Measurements from ENCODE around the gene KATNB1.

The KATNB1 gene

GRCh38 chr16:57726433-57726947 lies 9.1 kb upstream of the KATNB1 start:
- no CpG with 5 or more reads among the region's 7 CpGs for WGBS (ENCODE audit: extremely low coverage, insufficient coverage, insufficient read length)
- Histone ChIP-seq H2BK12ac (ENCODE audit: low read length) (no peak overlapping the region), H2AK5ac (ENCODE audit: low read length) (no peak overlapping the region), H3K9ac (ENCODE audit: low read length) (no peak overlapping the region), H3K18ac (ENCODE audit: low read length) (no peak overlapping the region), H4K8ac (ENCODE audit: low read depth, low read length) (no peak overlapping the region), H4K12ac (ENCODE audit: low read depth, low read length) (no peak overlapping the region), H3K79me1 (ENCODE audit: low read length) (no peaks in the 10 kb centered on the region), H3K4me2 (ENCODE audit: low read length) (no peak overlapping the region), H3K4me1 (ENCODE audit: control insufficient read depth in 1 of 2, insufficient read depth in 2 of 2, low read length in 2 of 2) (no peaks in the 10 kb centered on the region), H3K14ac (ENCODE audit: low read length) (no peak overlapping the region), H2BK5ac (ENCODE audit: low read depth, low read length, poor library complexity) (no peak overlapping the region), H4K91ac (ENCODE audit: low read depth, low read length) (no peak overlapping the region), H3K27ac (ENCODE audit: low read depth, low read length) (no peak overlapping the region), H3K36me3 (ENCODE audit: control insufficient read depth in 1 of 2, insufficient read depth in 2 of 2, low read length in 2 of 2) (no peaks in the 10 kb centered on the region), H3K4ac (ENCODE audit: low read depth, low read length) (no peak overlapping the region), H2AFZ (ENCODE audit: insufficient read depth, low read length, poor library complexity) (no peak overlapping the region), H3K9me3 (ENCODE audit: insufficient read depth, low read depth, low read length) (peaks cover 4% of the 10 kb centered on the region), H3K4me3 (ENCODE audit: low read depth, low read length) (no peak overlapping the region), H3K79me2 (ENCODE audit: control insufficient read depth, insufficient read depth, low read length, poor library complexity) (no peaks in the 10 kb centered on the region), H2BK120ac (ENCODE audit: insufficient read depth, low read length, poor library complexity) (no peak overlapping the region), H3K27me3 (ENCODE audit: insufficient read depth, low read length) (no peaks in the 10 kb centered on the region), H3K23ac (ENCODE audit: low read length) (no peak overlapping the region)
- DNase-seq: no peak

- DNase-seq: no peak
- H2BK120ac ChIP-seq (ENCODE audit: insufficient read depth, low read length, poor library complexity): no peak overlapping the region
- H2BK12ac ChIP-seq (ENCODE audit: low read length): no peak overlapping the region
- no peak overlapping the region for H3K14ac ChIP-seq (ENCODE audit: low read length)
- H3K36me3 ChIP-seq (ENCODE audit: control insufficient read depth in 1 of 2, insufficient read depth in 2 of 2, low read length in 2 of 2): no peaks in the 10 kb centered on the region
- no peak overlapping the region for H3K27ac ChIP-seq (ENCODE audit: low read depth, low read length)
- no peaks in the 10 kb centered on the region for H3K27me3 ChIP-seq (ENCODE audit: insufficient read depth, low read length)
- no peak overlapping the region for H3K23ac ChIP-seq (ENCODE audit: low read length)
- no peak overlapping the region for H4K91ac ChIP-seq (ENCODE audit: low read depth, low read length)
- WGBS (ENCODE audit: extremely low coverage, insufficient coverage, insufficient read length): no CpG with 5 or more reads among the region's 4 CpGs
- no peak overlapping the region for H3K18ac ChIP-seq (ENCODE audit: low read length)
- no peak overlapping the region for H3K4me3 ChIP-seq (ENCODE audit: low read depth, low read length)
- H2AK5ac ChIP-seq (ENCODE audit: low read length): no peak overlapping the region
- peaks cover 4% of the 10 kb centered on the region for H3K9me3 ChIP-seq (ENCODE audit: insufficient read depth, low read depth, low read length)
- H3K4me2 ChIP-seq (ENCODE audit: low read length): no peak overlapping the region
- H4K12ac ChIP-seq (ENCODE audit: low read depth, low read length): no peak overlapping the region
- no peak overlapping the region for H2BK5ac ChIP-seq (ENCODE audit: low read depth, low read length, poor library complexity)
- no peaks in the 10 kb centered on the region for H3K79me2 ChIP-seq (ENCODE audit: control insufficient read depth, insufficient read depth, low read length, poor library complexity)
- no peak overlapping the region for H2AFZ ChIP-seq (ENCODE audit: insufficient read depth, low read length, poor library complexity)
- H3K79me1 ChIP-seq (ENCODE audit: low read length): no peaks in the 10 kb centered on the region
- H3K4me1 ChIP-seq (ENCODE audit: control insufficient read depth in 1 of 2, insufficient read depth in 2 of 2, low read length in 2 of 2): no peaks in the 10 kb centered on the region
- H3K4ac ChIP-seq (ENCODE audit: low read depth, low read length): no peak overlapping the region
- H3K9ac ChIP-seq (ENCODE audit: low read length): no peak overlapping the region
- H4K8ac ChIP-seq (ENCODE audit: low read depth, low read length): no peak overlapping the region
These were observed 8.0 kb upstream of the KATNB1 start for GRCh38 chr16:57727610-57728009.

DNA sequence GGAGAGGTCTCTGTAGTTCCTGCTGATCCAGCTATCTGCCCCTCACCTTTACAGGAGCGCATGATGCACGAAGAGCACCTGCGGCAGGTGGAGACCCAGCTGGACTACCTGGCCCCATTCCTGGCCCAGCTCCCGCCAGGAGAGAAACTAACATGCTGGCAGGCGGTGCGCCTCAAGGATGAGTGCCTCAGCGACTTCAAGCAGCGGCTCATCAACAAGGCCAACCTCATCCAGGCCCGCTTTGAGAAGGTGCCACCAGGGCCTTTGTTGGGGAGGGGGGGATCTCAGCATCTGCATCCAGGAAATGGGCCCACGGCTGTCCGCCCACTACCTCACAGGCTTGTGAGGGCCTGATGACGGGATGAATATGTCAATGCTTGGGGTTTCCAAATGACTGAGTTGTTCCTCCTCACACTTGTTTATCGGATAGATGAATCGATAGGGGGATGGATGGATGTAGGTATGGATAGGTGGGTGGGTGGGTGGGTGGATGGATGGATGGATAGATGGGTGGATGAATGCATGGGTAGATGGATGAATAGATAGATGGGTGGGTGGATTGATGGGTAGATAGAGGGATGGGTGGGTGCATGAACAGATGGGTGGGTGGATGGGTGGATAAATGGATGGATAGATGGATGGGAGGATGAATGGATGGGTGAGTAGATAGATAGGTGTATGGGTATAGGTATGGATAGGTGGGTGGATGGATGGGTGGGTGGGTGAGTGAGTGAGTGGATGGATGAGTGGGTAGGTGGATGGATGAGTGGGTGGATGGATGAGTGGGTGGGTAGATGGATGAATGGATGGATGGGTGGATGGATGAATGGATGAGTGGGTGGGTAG lies 7.0 kb upstream of the KATNB1 start:
- no peak overlapping the region for H3K4ac ChIP-seq (ENCODE audit: low read depth, low read length)

DNA sequence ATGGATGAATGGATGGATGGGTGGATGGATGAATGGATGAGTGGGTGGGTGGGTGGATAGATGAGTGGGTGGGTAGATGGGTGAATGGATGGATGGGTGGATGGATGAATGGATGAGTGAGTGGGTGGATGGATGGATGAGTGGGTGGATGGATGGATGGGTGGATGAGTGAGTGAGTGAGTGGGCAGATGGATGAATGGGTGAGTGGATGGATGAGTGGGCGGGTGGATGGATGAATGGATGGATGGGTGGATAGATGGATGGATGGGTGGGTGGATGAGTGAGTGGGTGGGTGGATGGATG lies 6.4 kb upstream of the KATNB1 start:
- H3K4ac ChIP-seq (ENCODE audit: low read depth, low read length): no peak overlapping the region
- H3K9me3 ChIP-seq (ENCODE audit: insufficient read depth, low read depth, low read length): peaks cover 4% of the 10 kb centered on the region
- no peak overlapping the region for H3K4me3 ChIP-seq (ENCODE audit: low read depth, low read length)
- H3K4me1 ChIP-seq (ENCODE audit: control insufficient read depth in 1 of 2, insufficient read depth in 2 of 2, low read length in 2 of 2): no peaks in the 10 kb centered on the region
- no peak overlapping the region for H2AFZ ChIP-seq (ENCODE audit: insufficient read depth, low read length, poor library complexity)
- H2AK5ac ChIP-seq (ENCODE audit: low read length): no peak overlapping the region
- H3K4me2 ChIP-seq (ENCODE audit: low read length): no peak overlapping the region
- H3K14ac ChIP-seq (ENCODE audit: low read length): no peak overlapping the region
- no peak overlapping the region for H3K18ac ChIP-seq (ENCODE audit: low read length)
- no peaks in the 10 kb centered on the region for H3K36me3 ChIP-seq (ENCODE audit: control insufficient read depth in 1 of 2, insufficient read depth in 2 of 2, low read length in 2 of 2)
- no peak overlapping the region for H3K9ac ChIP-seq (ENCODE audit: low read length)
- no CpG with 5 or more reads among the region's 1 CpG for WGBS (ENCODE audit: extremely low coverage, insufficient coverage, insufficient read length)
- no peak overlapping the region for H4K91ac ChIP-seq (ENCODE audit: low read depth, low read length)
- no peak overlapping the region for H4K12ac ChIP-seq (ENCODE audit: low read depth, low read length)
- H3K27me3 ChIP-seq (ENCODE audit: insufficient read depth, low read length): no peaks in the 10 kb centered on the region
- H3K27ac ChIP-seq (ENCODE audit: low read depth, low read length): no peak overlapping the region
- DNase-seq: no peak
- H3K79me1 ChIP-seq (ENCODE audit: low read length): no peaks in the 10 kb centered on the region
- no peak overlapping the region for H3K23ac ChIP-seq (ENCODE audit: low read length)
- H2BK120ac ChIP-seq (ENCODE audit: insufficient read depth, low read length, poor library complexity): no peak overlapping the region
- H3K79me2 ChIP-seq (ENCODE audit: control insufficient read depth, insufficient read depth, low read length, poor library complexity): no peaks in the 10 kb centered on the region
- H2BK12ac ChIP-seq (ENCODE audit: low read length): no peak overlapping the region
- H4K8ac ChIP-seq (ENCODE audit: low read depth, low read length): no peak overlapping the region
- H2BK5ac ChIP-seq (ENCODE audit: low read depth, low read length, poor library complexity): no peak overlapping the region

More for the DNA sequence above, 7.0 kb upstream of the KATNB1 start:
- H2BK5ac ChIP-seq (ENCODE audit: low read depth, low read length, poor library complexity): no peak overlapping the region
- no peak overlapping the region for H2BK12ac ChIP-seq (ENCODE audit: low read length)
- no peak overlapping the region for H2AK5ac ChIP-seq (ENCODE audit: low read length)
- H3K79me2 ChIP-seq (ENCODE audit: control insufficient read depth, insufficient read depth, low read length, poor library complexity): no peaks in the 10 kb centered on the region
- DNase-seq: no peak
- H3K18ac ChIP-seq (ENCODE audit: low read length): no peak overlapping the region
- no peak overlapping the region for H3K14ac ChIP-seq (ENCODE audit: low read length)
- no peak overlapping the region for H3K9ac ChIP-seq (ENCODE audit: low read length)
- H3K4me1 ChIP-seq (ENCODE audit: control insufficient read depth in 1 of 2, insufficient read depth in 2 of 2, low read length in 2 of 2): no peaks in the 10 kb centered on the region
- H2AFZ ChIP-seq (ENCODE audit: insufficient read depth, low read length, poor library complexity): no peak overlapping the region
- no peak overlapping the region for H3K4me2 ChIP-seq (ENCODE audit: low read length)
- no peaks in the 10 kb centered on the region for H3K36me3 ChIP-seq (ENCODE audit: control insufficient read depth in 1 of 2, insufficient read depth in 2 of 2, low read length in 2 of 2)
- H3K27ac ChIP-seq (ENCODE audit: low read depth, low read length): no peak overlapping the region
- no peaks in the 10 kb centered on the region for H3K27me3 ChIP-seq (ENCODE audit: insufficient read depth, low read length)
- H4K8ac ChIP-seq (ENCODE audit: low read depth, low read length): no peak overlapping the region
- H3K23ac ChIP-seq (ENCODE audit: low read length): no peak overlapping the region
- no peaks in the 10 kb centered on the region for H3K79me1 ChIP-seq (ENCODE audit: low read length)
- WGBS (ENCODE audit: extremely low coverage, insufficient coverage, insufficient read length): no CpG with 5 or more reads among the region's 14 CpGs
- no peak overlapping the region for H2BK120ac ChIP-seq (ENCODE audit: insufficient read depth, low read length, poor library complexity)
- no peak overlapping the region for H3K4me3 ChIP-seq (ENCODE audit: low read depth, low read length)
- no peak overlapping the region for H4K12ac ChIP-seq (ENCODE audit: low read depth, low read length)
- no peak overlapping the region for H4K91ac ChIP-seq (ENCODE audit: low read depth, low read length)
- peaks cover 4% of the 10 kb centered on the region for H3K9me3 ChIP-seq (ENCODE audit: insufficient read depth, low read depth, low read length)
